ENCODE data around the gene HK1.

GRCh38 chr10:69269761-69270160 is 8.5 kb upstream of the HK1 start:
- TF ChIP-seq CTCF (IDR thresholded peaks at IDR 0.05; ENCODE audit: borderline replicate concordance, extremely low read depth, low read length, poor library complexity, severe bottlenecking) (no peak), EZH2 (IDR thresholded peaks at IDR 0.05; ENCODE audit: borderline replicate concordance, low read depth, low read length, severe bottlenecking) (no peak)
